Astrocyte of the cerebellum (primary cell): ENCODE data around the gene KRTAP10-12.

Experiments
- DNase-seq: peaks from one replicate; pipeline ENCODE4 v3.0.0-alpha.2; 2011; ENCODE audit warnings: low read depth
- H3K4me3 ChIP-seq: 2 replicates; pipeline ENCODE4 v1.5.1; 2011; ENCODE audit warnings: mild to moderate bottlenecking, low read depth, low read length, moderate library complexity
- in situ Hi-C: cut with HindIII; loops from 2 replicates; pipeline ENCODE4 v1.10.0; 2017; ENCODE audit warnings: low sequenced_read_pairs
- TF ChIP-seq, protein P1 (sequence below): IDR thresholded peaks from 2 replicates; pipeline ENCODE4 v1.5.1; 2012; ENCODE audit warnings: low read length, low read depth, moderate library complexity, mild to moderate bottlenecking; ENCODE audit errors: missing control alignments

The KRTAP10-12 gene

DNA sequence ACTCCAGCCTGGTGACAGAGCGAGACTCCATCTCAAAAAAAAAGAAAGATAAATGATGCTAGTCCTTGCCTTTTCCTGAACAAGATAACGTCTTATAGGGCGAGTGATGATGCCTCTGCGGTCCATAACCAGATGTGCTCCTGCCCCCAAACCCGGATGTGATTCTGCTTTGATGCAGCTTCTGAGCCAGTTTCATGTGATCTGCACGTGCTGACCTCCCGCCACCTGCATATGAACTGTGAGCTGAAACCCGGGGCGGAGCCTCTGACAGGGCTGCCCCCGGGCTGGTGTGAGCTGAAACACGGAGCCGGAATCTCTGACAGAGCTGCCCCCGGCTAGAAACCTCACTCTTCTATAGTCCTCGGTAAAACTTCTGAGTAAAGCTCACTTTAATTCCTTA lies 43.8 kb upstream of the KRTAP10-12 start:
- no peak overlapping the region for H3K4me3 ChIP-seq
- DNase-seq: no peak
- in situ Hi-C loops: no loop called here
- TF ChIP-seq, protein P1, sequence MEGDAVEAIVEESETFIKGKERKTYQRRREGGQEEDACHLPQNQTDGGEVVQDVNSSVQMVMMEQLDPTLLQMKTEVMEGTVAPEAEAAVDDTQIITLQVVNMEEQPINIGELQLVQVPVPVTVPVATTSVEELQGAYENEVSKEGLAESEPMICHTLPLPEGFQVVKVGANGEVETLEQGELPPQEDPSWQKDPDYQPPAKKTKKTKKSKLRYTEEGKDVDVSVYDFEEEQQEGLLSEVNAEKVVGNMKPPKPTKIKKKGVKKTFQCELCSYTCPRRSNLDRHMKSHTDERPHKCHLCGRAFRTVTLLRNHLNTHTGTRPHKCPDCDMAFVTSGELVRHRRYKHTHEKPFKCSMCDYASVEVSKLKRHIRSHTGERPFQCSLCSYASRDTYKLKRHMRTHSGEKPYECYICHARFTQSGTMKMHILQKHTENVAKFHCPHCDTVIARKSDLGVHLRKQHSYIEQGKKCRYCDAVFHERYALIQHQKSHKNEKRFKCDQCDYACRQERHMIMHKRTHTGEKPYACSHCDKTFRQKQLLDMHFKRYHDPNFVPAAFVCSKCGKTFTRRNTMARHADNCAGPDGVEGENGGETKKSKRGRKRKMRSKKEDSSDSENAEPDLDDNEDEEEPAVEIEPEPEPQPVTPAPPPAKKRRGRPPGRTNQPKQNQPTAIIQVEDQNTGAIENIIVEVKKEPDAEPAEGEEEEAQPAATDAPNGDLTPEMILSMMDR: no peak

DNA sequence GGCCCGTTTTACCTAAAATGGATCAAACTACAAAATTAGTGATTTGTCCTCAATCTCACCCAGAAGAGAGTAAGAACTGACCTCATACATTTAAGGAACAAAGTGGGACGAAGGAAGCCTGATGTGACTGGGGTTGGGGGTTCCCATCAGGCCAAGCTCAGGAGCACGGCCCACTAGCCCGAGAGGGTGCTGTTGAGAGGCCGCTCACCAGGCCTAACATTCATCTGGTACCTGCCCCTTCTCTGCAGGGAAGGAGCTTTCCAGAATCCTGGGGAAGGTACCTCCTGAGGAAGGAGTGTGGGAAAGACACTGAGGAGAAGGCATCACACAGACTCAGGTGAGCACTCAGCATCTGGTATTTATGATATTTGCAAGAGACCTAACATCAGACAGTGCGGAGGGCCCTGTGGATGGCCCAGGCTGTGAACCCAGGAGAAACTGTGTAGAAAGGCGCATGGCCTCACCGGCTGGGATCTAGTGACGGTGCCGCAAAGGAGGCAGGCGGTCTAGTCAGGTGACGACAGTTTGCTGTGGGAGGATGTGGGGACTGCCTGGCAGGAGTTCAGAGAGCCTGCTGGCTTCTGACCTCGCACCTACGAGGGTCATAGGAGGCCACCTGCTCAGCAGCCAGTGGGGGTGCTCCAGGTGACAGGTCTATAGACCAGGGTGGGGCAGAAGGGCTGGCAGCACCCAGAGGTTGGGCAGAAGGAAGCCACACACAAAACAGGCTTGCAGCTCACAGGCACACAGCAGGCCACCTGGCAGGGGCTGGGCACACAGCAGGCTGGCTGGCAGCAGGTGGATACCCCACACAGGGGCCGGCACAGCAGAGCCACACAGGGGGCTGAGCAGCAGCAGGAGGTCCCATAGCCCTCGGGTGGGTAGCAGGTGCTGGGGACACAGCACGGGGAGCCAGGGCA lies 43.1 kb upstream of the KRTAP10-12 start:
- in situ Hi-C loops: no loop called here
- no peak for DNase-seq
- no peak overlapping the region for H3K4me3 ChIP-seq
- TF ChIP-seq, protein P1: no peak

DNA sequence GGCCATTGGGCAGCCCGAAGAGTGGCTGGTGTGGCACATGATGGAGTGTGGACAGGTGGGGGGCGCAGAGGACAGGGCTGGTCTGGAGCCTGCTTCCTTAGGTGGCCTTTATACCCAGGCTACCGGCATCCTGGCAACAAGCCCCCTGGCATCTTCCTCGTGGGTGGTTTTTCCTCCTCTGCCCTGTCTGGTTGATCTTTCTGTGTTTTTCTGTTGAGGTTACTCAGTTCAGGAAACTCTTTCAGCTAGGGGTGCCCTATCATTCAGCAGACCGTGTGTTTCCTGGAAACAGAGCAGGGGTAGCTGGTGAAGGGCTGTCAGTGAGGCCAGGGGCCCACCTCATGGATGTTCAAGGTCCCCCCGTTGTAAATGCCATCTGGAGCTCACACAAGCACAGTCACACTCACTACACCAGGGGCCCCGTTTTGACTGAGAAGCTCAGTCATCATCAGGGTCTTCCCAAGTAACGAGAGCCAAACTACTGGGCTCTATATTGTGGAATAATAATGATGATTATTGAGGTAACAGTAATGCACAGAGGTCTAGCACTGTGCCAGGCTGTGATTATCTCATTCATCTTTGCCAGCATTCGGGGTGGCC lies 42.3 kb upstream of the KRTAP10-12 start, which contains the start of gene KRTAP12-4:
TSS of gene KRTAP12-4 (minus strand) at position 84 of the 600 bp plus-strand sequence. CDS start at position 39, 45 bp downstream.
- in situ Hi-C loops: no loop called here

DNA sequence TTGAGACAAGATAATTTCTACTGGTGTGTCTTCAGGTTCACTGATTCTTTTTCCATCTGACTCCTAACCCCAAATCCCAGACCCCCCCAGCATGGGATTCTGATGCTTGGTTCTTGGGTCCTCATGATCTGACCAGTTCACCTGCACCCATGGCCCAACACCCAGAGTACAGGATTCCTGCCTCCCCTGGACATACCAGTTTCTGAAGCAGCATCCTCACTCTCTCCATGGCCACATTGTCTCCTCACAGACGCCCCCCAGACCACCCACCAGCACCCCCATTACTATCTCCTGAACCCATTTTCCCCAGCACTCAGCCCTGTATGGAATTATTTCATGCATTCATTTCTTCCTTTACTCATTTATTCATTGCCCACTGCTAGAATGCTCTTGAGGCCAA lies 40.1 kb upstream of the KRTAP10-12 start:
- DNase-seq: no peak
- no peak overlapping the region for H3K4me3 ChIP-seq
- in situ Hi-C loops: no loop called here
- TF ChIP-seq, protein P1: no peak

More for the DNA sequence above, 42.3 kb upstream of the KRTAP10-12 start, which contains the start of gene KRTAP12-4:
- TF ChIP-seq, protein P1: no peak
- no peak within 1 kb of the TSS for H3K4me3 ChIP-seq
- no peak for DNase-seq

DNA sequence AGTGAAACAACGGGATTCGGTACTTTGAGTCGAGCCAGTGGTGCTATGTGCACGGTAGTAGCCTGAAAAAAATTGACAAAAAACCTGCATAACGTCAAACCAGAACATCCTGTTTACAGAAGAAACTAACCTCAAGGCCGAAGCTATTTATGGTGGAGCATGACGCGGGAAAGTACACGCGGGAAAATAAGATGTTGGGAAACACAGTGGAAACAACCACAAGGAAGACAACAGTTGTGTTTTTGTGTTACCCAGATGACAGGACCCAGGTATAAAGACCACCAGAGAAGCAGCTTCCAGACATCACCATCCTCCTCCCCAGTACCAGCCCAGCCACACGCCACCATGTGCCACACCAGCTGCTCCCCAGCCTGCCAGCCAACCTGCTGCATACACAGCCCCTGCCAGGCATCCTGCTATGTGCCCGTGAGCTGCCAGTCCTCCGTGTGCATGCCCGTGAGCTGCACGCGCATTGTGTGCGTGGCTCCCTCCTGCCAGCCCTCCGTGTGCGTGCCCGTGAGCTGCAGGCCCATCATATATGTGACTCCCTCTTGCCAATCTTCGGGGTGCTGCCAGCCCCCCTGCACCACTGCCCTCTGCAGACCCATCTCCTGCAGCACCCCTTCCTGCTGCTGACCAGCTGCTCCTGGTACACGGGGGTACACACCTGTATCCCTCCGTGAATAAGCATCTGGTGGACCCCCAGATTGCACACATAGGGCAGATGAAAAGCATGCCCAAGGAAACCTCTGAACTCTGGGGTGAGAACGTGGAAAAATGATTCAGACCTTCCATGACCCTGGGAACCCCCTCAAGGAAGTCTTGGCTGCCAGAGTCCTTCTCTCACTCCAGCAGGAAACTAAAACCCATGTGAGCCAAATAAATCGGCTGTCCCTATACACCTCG lies 39.1 kb upstream of the KRTAP10-12 start, which contains the start of gene KRTAP12-3:
TSS of gene KRTAP12-3 (plus strand) at position 298 of the 906 bp plus-strand sequence. CDS start at position 346, 48 bp downstream.
- H3K4me3 ChIP-seq: no peak within 1 kb of the TSS
- TF ChIP-seq, protein P1: no peak
- in situ Hi-C loops: no loop called here
- no peak for DNase-seq

DNA sequence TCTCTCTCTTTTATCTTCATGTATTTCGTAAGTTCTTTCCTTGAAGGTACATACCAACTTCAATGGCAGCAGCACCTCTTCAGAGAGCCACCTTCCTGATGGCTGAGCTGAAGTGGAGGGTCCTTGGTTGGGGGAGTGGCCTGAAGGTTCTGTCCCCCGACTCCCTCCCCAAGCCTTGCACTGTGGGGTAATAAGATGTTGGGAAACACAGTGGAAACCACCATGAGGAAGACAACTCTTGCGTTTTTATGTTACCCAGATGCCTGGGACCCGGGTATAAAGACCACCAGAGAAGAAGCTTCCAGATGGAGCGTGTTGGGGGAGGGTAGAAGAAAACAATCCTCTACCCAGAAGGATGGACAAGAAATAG lies 38.4 kb upstream of the KRTAP10-12 start:
- TF ChIP-seq, protein P1: no peak
- in situ Hi-C loops: no loop called here
- no peak for DNase-seq
- no peak overlapping the region for H3K4me3 ChIP-seq
